ENCODE results near the gene SH3PXD2B.

SH3PXD2B gene

GRCh38 chr5:172452398-172453205 is 1.7 kb downstream of the SH3PXD2B start:
- peak; percentile 84 for DNase-seq
- WGBS: 39% methylated on average over 16 of the region's 18 CpGs

GRCh38 chr5:172451771-172452197 is 2.5 kb downstream of the SH3PXD2B start:
- Histone ChIP-seq H3K4me3 (ENCODE audit: insufficient read depth in 1 of 2, low read depth in 1 of 2, low read length in 2 of 2) (peak overlapping the region in 1 of 2 experiments; percentile 98), H2BK120ac (ENCODE audit: low read depth, low read length) (no peak overlapping the region), H2AFZ (ENCODE audit: low read depth, low read length) (no peak overlapping the region), H3K18ac (ENCODE audit: low read depth in 1 of 2, low read length in 2 of 2) (peak overlapping the region; percentile 55 to 63), H3K9ac (ENCODE audit: low read length) (peak overlapping the region; percentile 98), H3K4me2 (ENCODE audit: low read length, poor library complexity, severe bottlenecking) (peak overlapping the region; percentile 3), H3K79me1 (replicated peaks; ENCODE audit: low read length, poor library complexity, severe bottlenecking) (peaks cover 5% of the 10 kb centered on the region), H3K27ac (ENCODE audit: low read length, poor library complexity, severe bottlenecking) (peak overlapping the region; percentile 82), H3K4me1 (ENCODE audit: control insufficient read depth, insufficient read depth, low read depth, low read length) (peaks cover 44% of the 10 kb centered on the region), H4K91ac (ENCODE audit: low read length) (peak overlapping the region; percentile 18), H3K4ac (ENCODE audit: low read depth in 1 of 2, low read length in 2 of 2) (peak overlapping the region; percentile 9 to 34), H3K36me3 (ENCODE audit: control insufficient read depth in 1 of 2, insufficient read depth in 2 of 2, low read depth in 1 of 2, low read length in 2 of 2) (peaks cover 14 to 41% of the 10 kb centered on the region in 2 experiments), H2BK5ac (ENCODE audit: low read depth, low read length, poor library complexity, severe bottlenecking) (no peak overlapping the region), H3K23ac (ENCODE audit: low read length in 2 of 2) (no peak overlapping the region), H3K14ac (ENCODE audit: low read length in 2 of 2) (no peak overlapping the region), H3K27me3 (ENCODE audit: control insufficient read depth in 1 of 2, insufficient read depth in 1 of 2, low read length in 2 of 2) (no peaks in the 10 kb centered on the region), H4K8ac (ENCODE audit: low read length) (no peak overlapping the region), H2BK12ac (ENCODE audit: low read length in 2 of 2) (peak overlapping the region; percentile 38 to 40), H3K9me3 (ENCODE audit: control insufficient read depth, low read length) (no peaks in the 10 kb centered on the region), H2AK5ac (ENCODE audit: low read length, severe bottlenecking) (no peak overlapping the region), H2BK15ac (ENCODE audit: low read depth, poor library complexity, severe bottlenecking) (no peak overlapping the region)
- peak; percentile 92 for DNase-seq
- WGBS: 64% methylated on average over 3 of the region's 3 CpGs

More at GRCh38 chr5:172452398-172453205, 1.7 kb downstream of the SH3PXD2B start:
- Histone ChIP-seq H3K79me1 (replicated peaks; ENCODE audit: low read length, poor library complexity, severe bottlenecking) (peaks cover 5% of the 10 kb centered on the region), H3K14ac (ENCODE audit: low read length in 2 of 2) (peak overlapping the region in 1 of 2 experiments; percentile 61), H3K36me3 (ENCODE audit: control insufficient read depth in 1 of 2, insufficient read depth in 2 of 2, low read depth in 1 of 2, low read length in 2 of 2) (peaks cover 14 to 41% of the 10 kb centered on the region in 2 experiments), H3K27ac (ENCODE audit: low read length, poor library complexity, severe bottlenecking) (peak overlapping the region; percentile 82), H3K9ac (ENCODE audit: low read length) (peak overlapping the region; percentile 98), H3K4me3 (ENCODE audit: insufficient read depth in 1 of 2, low read depth in 1 of 2, low read length in 2 of 2) (peak overlapping the region in 1 of 2 experiments; percentile 98), H3K4ac (ENCODE audit: low read depth in 1 of 2, low read length in 2 of 2) (peak overlapping the region in 1 of 2 experiments; percentile 83), H4K8ac (ENCODE audit: low read length) (peak overlapping the region; percentile 5), H2BK12ac (ENCODE audit: low read length in 2 of 2) (peak overlapping the region in 1 of 2 experiments; percentile 79), H3K18ac (ENCODE audit: low read depth in 1 of 2, low read length in 2 of 2) (peak overlapping the region; percentile 63 to 75), H2BK15ac (ENCODE audit: low read depth, poor library complexity, severe bottlenecking) (no peak overlapping the region), H3K9me3 (ENCODE audit: control insufficient read depth, low read length) (no peaks in the 10 kb centered on the region), H2AFZ (ENCODE audit: low read depth, low read length) (no peak overlapping the region), H3K4me1 (ENCODE audit: control insufficient read depth, insufficient read depth, low read depth, low read length) (peaks cover 41% of the 10 kb centered on the region), H3K4me2 (ENCODE audit: low read length, poor library complexity, severe bottlenecking) (peak overlapping the region; percentile 57), H2AK5ac (ENCODE audit: low read length, severe bottlenecking) (peak overlapping the region; percentile 24), H2BK5ac (ENCODE audit: low read depth, low read length, poor library complexity, severe bottlenecking) (peak overlapping the region; percentile 51), H3K27me3 (ENCODE audit: control insufficient read depth in 1 of 2, insufficient read depth in 1 of 2, low read length in 2 of 2) (no peaks in the 10 kb centered on the region), H3K23ac (ENCODE audit: low read length in 2 of 2) (no peak overlapping the region), H2BK120ac (ENCODE audit: low read depth, low read length) (no peak overlapping the region), H4K91ac (ENCODE audit: low read length) (no peak overlapping the region)

DNA sequence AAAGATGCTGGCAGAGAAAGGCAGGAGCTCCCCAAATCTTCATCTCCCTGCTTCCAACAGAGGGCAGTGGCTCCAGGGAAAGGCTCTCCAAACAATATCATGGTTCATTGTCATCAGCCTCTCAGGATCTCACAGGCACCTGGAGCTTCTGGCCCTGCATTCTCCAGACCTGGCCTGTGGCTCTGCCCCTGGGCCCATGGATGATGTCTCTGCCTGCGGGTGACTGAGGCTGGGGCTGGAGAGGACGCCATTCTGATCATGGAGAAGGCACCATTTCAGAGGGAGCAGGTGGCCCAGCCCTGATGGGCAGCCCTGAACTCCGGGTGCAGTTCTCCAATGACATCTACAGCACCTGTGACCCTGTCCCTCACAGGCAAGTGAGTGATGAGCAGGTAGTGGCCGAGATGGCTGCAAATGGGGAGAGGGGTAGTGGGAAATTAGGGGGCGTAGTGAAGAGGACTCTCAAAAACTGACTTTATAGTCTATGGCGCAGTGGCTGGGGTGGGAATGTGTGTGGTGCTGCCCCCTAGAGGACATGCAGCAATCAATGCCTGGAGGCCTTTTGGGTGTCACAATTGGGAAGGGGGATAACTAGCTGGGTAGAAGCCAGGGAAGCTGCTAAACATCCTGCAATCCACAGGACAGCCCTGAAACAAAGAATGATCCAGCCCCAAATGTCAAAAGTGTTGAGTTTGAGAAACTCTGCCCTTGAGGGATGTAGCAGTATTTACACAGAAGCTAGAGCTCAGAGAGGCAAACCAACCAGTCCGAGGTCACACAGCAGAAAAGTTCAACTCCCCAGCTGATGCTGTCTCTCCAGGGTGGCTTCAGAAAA is 3.2 kb downstream of the SH3PXD2B start:
- H3K27me3 ChIP-seq (ENCODE audit: control insufficient read depth in 1 of 2, insufficient read depth in 1 of 2, low read length in 2 of 2): no peaks in the 10 kb centered on the region
- no peak overlapping the region for H4K8ac ChIP-seq (ENCODE audit: low read length)
- peak overlapping the region; percentile 18 for H4K91ac ChIP-seq (ENCODE audit: low read length)
- H3K9me3 ChIP-seq (ENCODE audit: control insufficient read depth, low read length): no peaks in the 10 kb centered on the region
- no peak overlapping the region for H2AFZ ChIP-seq (ENCODE audit: low read depth, low read length)
- peak overlapping the region in 1 of 2 experiments; percentile 9 for H3K4ac ChIP-seq (ENCODE audit: low read depth in 1 of 2, low read length in 2 of 2)
- peak overlapping the region; percentile 17 for H3K27ac ChIP-seq (ENCODE audit: low read length, poor library complexity, severe bottlenecking)
- peak; percentile 57 for DNase-seq
- peak overlapping the region in 1 of 2 experiments; percentile 29 for H3K18ac ChIP-seq (ENCODE audit: low read depth in 1 of 2, low read length in 2 of 2)
- no peak overlapping the region for H2BK5ac ChIP-seq (ENCODE audit: low read depth, low read length, poor library complexity, severe bottlenecking)
- H3K4me1 ChIP-seq (ENCODE audit: control insufficient read depth, insufficient read depth, low read depth, low read length): peaks cover 50% of the 10 kb centered on the region
- H3K14ac ChIP-seq (ENCODE audit: low read length in 2 of 2): peak overlapping the region in 1 of 2 experiments; percentile 1
- H3K36me3 ChIP-seq (ENCODE audit: control insufficient read depth in 1 of 2, insufficient read depth in 2 of 2, low read depth in 1 of 2, low read length in 2 of 2): peaks cover 14 to 41% of the 10 kb centered on the region in 2 experiments
- 83% methylated on average over 7 of the region's 7 CpGs for WGBS
- peak overlapping the region; percentile 26 for H2BK15ac ChIP-seq (ENCODE audit: low read depth, poor library complexity, severe bottlenecking)
- H2BK12ac ChIP-seq (ENCODE audit: low read length in 2 of 2): peak overlapping the region; percentile 0 to 38
- H3K4me2 ChIP-seq (ENCODE audit: low read length, poor library complexity, severe bottlenecking): peak overlapping the region; percentile 3
- H3K9ac ChIP-seq (ENCODE audit: low read length): peak overlapping the region; percentile 98
- H3K79me1 ChIP-seq (replicated peaks; ENCODE audit: low read length, poor library complexity, severe bottlenecking): peaks cover 5% of the 10 kb centered on the region
- no peak overlapping the region for H2BK120ac ChIP-seq (ENCODE audit: low read depth, low read length)
- peak overlapping the region in 1 of 2 experiments; percentile 14 for H3K23ac ChIP-seq (ENCODE audit: low read length in 2 of 2)
- peak overlapping the region; percentile 58 for H2AK5ac ChIP-seq (ENCODE audit: low read length, severe bottlenecking)
- peak overlapping the region in 1 of 2 experiments; percentile 98 for H3K4me3 ChIP-seq (ENCODE audit: insufficient read depth in 1 of 2, low read depth in 1 of 2, low read length in 2 of 2)
